Stomach (tissue), 9 donors: ENCODE measurements around the gene FGD6. TPM values are rescaled to one million over a fixed set of nuclear protein-coding genes. Genes with fewer than 3 reads are reported as not detected.
"Not testable (repeated sequence)": the region's sequence is repeated elsewhere in the genome, so short reads cannot be mapped to it uniquely, and the experiment has no call there.

Experiments
- DNase-seq, 2 donors: peaks; one replicate each; pipeline versions ENCODE4 v3.0.0 to v3.0.0-alpha.2; 2013 to 2019
- H3K27ac ChIP-seq, 5 donors: fragments of 200-600 bp in 4 of 5; sonication (generic) in 4 of 5; one replicate each; pipeline ENCODE4 v1.5.1; 2013 to 2019; ENCODE audit warnings: mild to moderate bottlenecking in 1 of 5, moderate library complexity in 1 of 5
- H3K27me3 ChIP-seq, 3 donors: fragments of 200-600 bp; sonication (generic); one replicate each; pipeline ENCODE4 v1.5.1; 2017 to 2019; ENCODE audit warnings: mixed run types in 1 of 3
- H3K36me3 ChIP-seq, 4 donors: fragments of 200-600 bp; sonication (generic); 1 replicate in 3 of 4; 2 replicates in 1 of 4; pipeline ENCODE4 v1.5.1; 2016 to 2019
- H3K4me1 ChIP-seq, 4 donors: fragments of 200-600 bp; sonication (generic); one replicate each; pipeline ENCODE4 v1.5.1; 2016 to 2019
- H3K4me3 ChIP-seq, 4 donors: fragments of 200-600 bp; sonication (generic) in 3 of 4; one replicate each; pipeline ENCODE4 v1.5.1; 2016 to 2019; ENCODE audit warnings: mild to moderate bottlenecking in 1 of 4
- H3K9me3 ChIP-seq, 4 donors: fragments of 200-600 bp; sonication (generic); one replicate each; pipeline ENCODE4 v1.5.1; 2016 to 2019
- CTCF ChIP-seq, 7 experiments: fragments of 450-650 bp in 4 of 7; fragments of 200-600 bp in 3 of 7; sonication (generic) in 3 of 7; IDR thresholded peaks; one replicate each; pipeline ENCODE4 v1.5.1; 2016 to 2019; ENCODE audit warnings: antibody characterized with exemption in 7 of 7, control low read depth in 2 of 7, mild to moderate bottlenecking in 1 of 7
- EP300 ChIP-seq: sonication (generic); formaldehyde crosslinking; IDR thresholded peaks from one replicate; pipeline ENCODE4 v1.6.1; 2017; ENCODE audit warnings: antibody characterized with exemption
- POLR2A ChIP-seq, 4 donors: fragments of 450-650 bp; IDR thresholded peaks; one replicate each; pipeline ENCODE4 v1.6.1; 2016; ENCODE audit warnings: antibody characterized with exemption in 4 of 4, control low read depth in 2 of 4, mild to moderate bottlenecking in 1 of 4, moderate library complexity in 1 of 4
- POLR2AphosphoS5 ChIP-seq, 3 donors: sonication (generic); formaldehyde crosslinking; IDR thresholded peaks; one replicate each; pipeline ENCODE4 v1.6.1; 2016; ENCODE audit warnings: antibody characterized with exemption in 3 of 3
- WGBS, 5 donors: extraction: QIAGEN DNeasy Blood & Tissue Kit in 3 of 5; methylation state at CpG; one replicate each; pipeline versions ENCODE4 v1.1.5 to v1.1.7; 2013 to 2018; 5-methylcytosine and 5-hydroxymethylcytosine counted together
- intact Hi-C: fragments of 100-400 bp; cut with DNase I; formaldehyde crosslinking; loops from one replicate; pipeline ENCODE4 v1.15.1; 2023; ENCODE audit warnings: low total_unique reads
- polyA plus RNA-seq, 3 donors: library from polyadenylated mRNA; stranded (reverse); fragments of 200-250 nt; gene quantifications; one replicate each; pipeline ENCODE4 v1.2.3, GENCODE V29; 2013
- total RNA-seq, 5 donors: library from RNA; depleted of rRNA; stranded (reverse); fragments of >200 nt; gene quantifications; one replicate each; pipeline versions ENCODE4 v1.1.0 to v1.2.3, GENCODE V29; 2014 to 2016
- donor health status: healthy with polysubstance abuse.
- donor health status: Bipolar disorder and iron deficiency.
- donor health status: healthy.

Gene FGD6
- total and polyA plus RNA-seq, 8 donors, result 0.92 to 16.3 (median 5.7) TPM

- Histone ChIP-seq H3K4me1 (peaks cover under 1 to 49% (median 25%) of the 10 kb centered on the region in 4 donors), H3K36me3 (no peaks in the 10 kb centered on the region), H3K9me3 (no peaks in the 10 kb centered on the region), H3K27me3 (no peaks in the 10 kb centered on the region), H3K27ac (peak overlapping the region in 3 of 5 donors; percentile 28 to 34 (median 31)), H3K4me3 (no peak overlapping the region)
- WGBS, 5 donors, result 62 to 79% (median 77%) methylated on average over 5 of the region's 5 CpGs
- peak in 1 of 2 donors; percentile 54 for DNase-seq
- no peak for TF ChIP-seq POLR2AphosphoS5 (IDR thresholded peaks at IDR 0.05)
- no peak for TF ChIP-seq POLR2A (IDR thresholded peaks at IDR 0.05)
- TF ChIP-seq EP300, result no peak
- no peak for TF ChIP-seq CTCF (IDR thresholded peaks at IDR 0.05)
- intact Hi-C loops, result no loop called here
Measured at GRCh38 chr12:95200128-95200894, 17.0 kb downstream of the FGD6 start.

- H3K27ac ChIP-seq, result no peak overlapping the region
- intact Hi-C loops, result loop anchor here (10.0 kb wide), 1 partner anchor 64 kb away; no protein-coding TSS in a partner anchor
- no peak for DNase-seq
Measured at GRCh38 chr12:95198914-95199313, 18.4 kb downstream of the FGD6 start.

GRCh38 chr12:95197636-95198035, 19.6 kb downstream of the FGD6 start:
- no peaks in the 10 kb centered on the region for H3K9me3 ChIP-seq
- 61 to 82% (median 76%) methylated on average over 2 of the region's 2 CpGs for WGBS, 5 donors
- no peaks in the 10 kb centered on the region for H3K36me3 ChIP-seq
- intact Hi-C loops, result loop anchor here (10.0 kb wide), 1 partner anchor 63 kb away; no protein-coding TSS in a partner anchor
- no peaks in the 10 kb centered on the region for H3K27me3 ChIP-seq
- H3K4me3 ChIP-seq, result no peak overlapping the region
- peaks cover 0 to 24% (median 10%) of the 10 kb centered on the region in 4 donors for H3K4me1 ChIP-seq
- TF ChIP-seq CTCF (IDR thresholded peaks at IDR 0.05) (no peak), EP300 (no peak), POLR2A (IDR thresholded peaks at IDR 0.05) (no peak), POLR2AphosphoS5 (IDR thresholded peaks at IDR 0.05) (no peak)
- H3K27ac ChIP-seq, result no peak overlapping the region
- DNase-seq, result no peak

More at GRCh38 chr12:95198914-95199313, 18.4 kb downstream of the FGD6 start:
- peaks cover 0 to 35% (median 16%) of the 10 kb centered on the region in 4 donors for H3K4me1 ChIP-seq
- H3K4me3 ChIP-seq, result no peak overlapping the region
- H3K9me3 ChIP-seq, result no peaks in the 10 kb centered on the region
- no peaks in the 10 kb centered on the region for H3K27me3 ChIP-seq
- no peaks in the 10 kb centered on the region for H3K36me3 ChIP-seq
- no peak for TF ChIP-seq CTCF (IDR thresholded peaks at IDR 0.05)
- no peak for TF ChIP-seq POLR2A (IDR thresholded peaks at IDR 0.05)
- no peak for TF ChIP-seq EP300
- TF ChIP-seq POLR2AphosphoS5 (IDR thresholded peaks at IDR 0.05), result no peak
- WGBS, 5 donors, result 80 to 94% (median 91%) methylated on average over 4 of the region's 4 CpGs

DNA sequence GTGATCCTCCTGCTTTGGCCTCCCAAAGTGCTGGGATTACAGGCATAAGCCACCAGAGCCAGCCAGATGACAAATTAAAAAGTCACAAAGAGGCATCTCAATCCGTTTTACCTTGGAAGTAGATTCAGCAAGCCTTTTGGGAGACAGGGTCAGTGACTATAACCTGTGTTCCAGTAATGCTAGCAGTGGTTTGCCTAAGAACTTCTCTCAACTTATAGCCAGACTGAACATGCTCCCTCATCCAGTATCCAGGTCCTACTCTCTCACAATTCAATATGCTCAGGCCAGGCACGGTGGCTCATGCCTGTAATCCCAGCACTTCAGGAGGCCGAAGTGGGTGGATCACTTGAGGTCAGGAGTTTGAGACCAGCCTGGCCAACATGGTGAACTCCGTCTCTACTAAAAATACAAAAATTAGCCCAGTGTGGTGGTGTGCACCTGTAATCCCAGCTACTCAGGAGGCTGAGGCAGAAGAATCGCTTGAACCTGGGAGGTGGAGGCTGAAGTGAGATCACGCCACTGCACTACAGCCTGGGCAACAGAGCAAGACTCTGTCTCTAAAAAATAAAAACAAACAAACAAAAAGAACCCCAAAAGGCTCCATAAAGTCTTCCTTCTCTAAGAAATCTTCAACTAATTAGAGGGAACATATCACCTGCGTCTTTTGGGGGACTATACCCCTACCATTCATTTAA, 20.2 kb downstream of the FGD6 start:
- DNase-seq, H3K4me3 ChIP-seq, H3K9me3 ChIP-seq, H3K27me3 ChIP-seq, H3K36me3 ChIP-seq, H3K27ac ChIP-seq: not testable (repeated sequence)
- intact Hi-C loops, result loop anchor here (10.0 kb wide), 1 partner anchor 62 kb away; no protein-coding TSS in a partner anchor
- WGBS, 5 donors, result 91 to 96% (median 95%) methylated on average over 7 of the region's 7 CpGs
- H3K4me1 ChIP-seq, result peaks cover 0 to 19% (median 7%) of the 10 kb centered on the region in 4 donors
